Mucosa of descending colon (tissue), 3 donors: ENCODE measurements around the gene ATF7. TPM values are rescaled to one million over a fixed set of nuclear protein-coding genes. Genes with fewer than 3 reads are reported as not detected.

Source experiments
- ATAC-seq: fragments of 200-7000 bp; cut with Tn5 transposase; one replicate; pipeline ENCODE4 v1.9.1; 2020; ENCODE audit warnings: mild to moderate bottlenecking, moderate library complexity
- DNase-seq, 3 donors: peaks; one replicate each; pipeline ENCODE4 v3.0.0-alpha.2; 2020
- H3K36me3 ChIP-seq: fragments of 200-600 bp; one replicate; pipeline ENCODE4 v1.8.0; 2021; ENCODE audit warnings: low read depth, mild to moderate bottlenecking
- H3K4me1 ChIP-seq: fragments of 200-600 bp; one replicate; pipeline ENCODE4 v1.8.0; 2021; ENCODE audit warnings: low read depth, mild to moderate bottlenecking
- H3K4me3 ChIP-seq: fragments of 200-600 bp; one replicate; pipeline ENCODE4 v1.8.0; 2021; ENCODE audit warnings: mild to moderate bottlenecking
- H3K9me3 ChIP-seq: fragments of 200-600 bp; one replicate; pipeline ENCODE4 v1.8.0; 2021; ENCODE audit warnings: mild to moderate bottlenecking
- intact Hi-C, 2 donors: fragments of 100-400 bp; cut with DNase I in 1 of 2; cut with micrococcal nuclease in 1 of 2; formaldehyde crosslinking; loops; one replicate each; pipeline versions ENCODE4 v1.11.0 to v1.11.1; 2022; cut with DNase I, micrococcal nuclease
- total RNA-seq, 3 donors: library from RNA; stranded (reverse); fragmentation: NEBNext Ultra II Directional in 2 of 3; extraction: Animal tissue kit (Norgen Biotek cat#: 25700) in 2 of 3; gene quantifications; one replicate each; pipeline versions ENCODE4 v1.2.1 to v1.2.4, GENCODE V29; 2021 to 2023
- TF ChIP-seq, protein P1 (sequence below): fragments of 200-600 bp; IDR thresholded peaks from one replicate; pipeline ENCODE4 v1.8.0; 2022; ENCODE audit warnings: antibody characterized with exemption, mild to moderate bottlenecking
- donor health status: DM: no; HTN: no; CAD: no; lungs with moderate emphysema.
- donor health status: DM: no; HTN: no; CAD: no.
- donor health status: DM: no; HTN: yes; CAD: no.

Gene ATF7
- total RNA-seq, 3 donors from 2014 or later: 35.6 to 50.9 (median 42.8) TPM

- ATAC-seq: no peak
- intact Hi-C loops: no loop called here
Measured at GRCh38 chr12:53464685-53465418, 161.3 kb downstream of the ATF7 start.

DNA sequence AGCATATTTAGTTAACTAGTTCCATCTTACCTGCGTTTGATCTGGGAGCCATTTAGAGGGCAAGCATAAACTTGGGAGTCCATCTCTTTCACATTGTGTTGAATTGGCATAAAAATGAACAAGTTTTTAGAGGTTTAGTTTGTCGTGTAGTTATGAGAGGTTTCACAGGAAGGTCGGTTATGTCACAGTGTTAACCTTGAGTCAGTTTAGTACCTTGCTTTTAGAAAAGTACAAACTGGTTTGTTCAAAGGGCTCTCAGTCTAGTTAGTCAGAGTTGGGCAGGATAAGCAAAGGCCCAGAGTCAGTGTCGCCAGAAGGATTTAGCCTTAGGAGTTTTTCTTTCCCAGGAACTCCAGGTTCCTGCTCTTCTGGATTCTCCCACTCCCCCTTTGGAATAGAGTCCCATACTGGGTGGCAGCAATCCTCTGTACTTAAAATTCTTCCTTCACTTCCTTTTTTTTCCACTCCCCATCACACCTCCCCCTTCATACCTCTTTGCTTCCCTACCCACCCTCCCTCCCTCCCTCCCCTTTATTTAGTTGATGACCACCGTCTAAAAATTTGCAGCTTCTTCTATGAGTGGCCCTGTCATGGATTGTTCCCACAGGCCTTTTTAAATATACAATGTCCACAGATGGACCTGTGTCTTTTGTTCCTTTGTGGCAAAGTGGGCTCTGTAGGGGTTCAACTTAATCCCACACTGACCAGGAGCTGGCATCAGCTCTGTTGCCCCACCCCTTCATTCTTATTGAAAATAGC, 162.2 kb downstream of the ATF7 start:
- no peaks in the 10 kb centered on the region for H3K4me1 ChIP-seq
- H3K4me3 ChIP-seq: no peak overlapping the region
- intact Hi-C loops: no loop called here
- peaks cover 51% of the 10 kb centered on the region for H3K36me3 ChIP-seq
- no peaks in the 10 kb centered on the region for H3K9me3 ChIP-seq
- DNase-seq: no peak
- no peak for ATAC-seq
- TF ChIP-seq, protein P1, sequence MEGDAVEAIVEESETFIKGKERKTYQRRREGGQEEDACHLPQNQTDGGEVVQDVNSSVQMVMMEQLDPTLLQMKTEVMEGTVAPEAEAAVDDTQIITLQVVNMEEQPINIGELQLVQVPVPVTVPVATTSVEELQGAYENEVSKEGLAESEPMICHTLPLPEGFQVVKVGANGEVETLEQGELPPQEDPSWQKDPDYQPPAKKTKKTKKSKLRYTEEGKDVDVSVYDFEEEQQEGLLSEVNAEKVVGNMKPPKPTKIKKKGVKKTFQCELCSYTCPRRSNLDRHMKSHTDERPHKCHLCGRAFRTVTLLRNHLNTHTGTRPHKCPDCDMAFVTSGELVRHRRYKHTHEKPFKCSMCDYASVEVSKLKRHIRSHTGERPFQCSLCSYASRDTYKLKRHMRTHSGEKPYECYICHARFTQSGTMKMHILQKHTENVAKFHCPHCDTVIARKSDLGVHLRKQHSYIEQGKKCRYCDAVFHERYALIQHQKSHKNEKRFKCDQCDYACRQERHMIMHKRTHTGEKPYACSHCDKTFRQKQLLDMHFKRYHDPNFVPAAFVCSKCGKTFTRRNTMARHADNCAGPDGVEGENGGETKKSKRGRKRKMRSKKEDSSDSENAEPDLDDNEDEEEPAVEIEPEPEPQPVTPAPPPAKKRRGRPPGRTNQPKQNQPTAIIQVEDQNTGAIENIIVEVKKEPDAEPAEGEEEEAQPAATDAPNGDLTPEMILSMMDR: no peak

More at GRCh38 chr12:53464685-53465418, 161.3 kb downstream of the ATF7 start:
- Histone ChIP-seq H3K9me3 (no peaks in the 10 kb centered on the region), H3K4me3 (no peak overlapping the region), H3K36me3 (peaks cover 51% of the 10 kb centered on the region), H3K4me1 (no peaks in the 10 kb centered on the region)
- no peak for DNase-seq
- TF ChIP-seq, protein P1: no peak

- H3K4me1 ChIP-seq: no peaks in the 10 kb centered on the region
- no peaks in the 10 kb centered on the region for H3K9me3 ChIP-seq
- DNase-seq: no peak
- H3K36me3 ChIP-seq: peaks cover 54% of the 10 kb centered on the region
- ATAC-seq: no peak
- H3K4me3 ChIP-seq: no peak overlapping the region
- intact Hi-C loops: no loop called here
- TF ChIP-seq, protein P1: no peak
Measured at GRCh38 chr12:53462935-53463334, 163.2 kb downstream of the ATF7 start.

DNA sequence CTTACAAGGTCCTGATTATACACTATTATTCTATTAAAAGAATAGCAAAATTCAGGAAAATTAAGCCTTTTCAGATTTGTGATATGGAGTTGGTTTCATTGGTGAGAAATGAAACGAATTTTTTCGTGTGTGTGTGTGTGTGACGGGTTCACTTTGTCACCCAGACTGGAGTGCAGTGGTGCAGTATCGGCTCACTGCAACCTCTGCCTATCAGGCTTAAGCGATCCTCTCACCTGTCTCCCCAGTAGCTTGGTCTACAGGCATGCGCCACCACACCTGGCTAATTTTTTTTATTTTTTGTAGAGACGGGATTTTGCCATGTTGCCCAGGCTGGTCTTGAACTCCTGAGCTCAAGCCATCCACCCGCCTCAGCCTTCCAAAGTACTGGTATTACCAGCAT, 164.6 kb downstream of the ATF7 start:
- no peaks in the 10 kb centered on the region for H3K9me3 ChIP-seq
- ATAC-seq (no peak), DNase-seq (no peak)
- intact Hi-C loops: no loop called here
- no peaks in the 10 kb centered on the region for H3K4me1 ChIP-seq
- TF ChIP-seq, protein P1: no peak
- H3K36me3 ChIP-seq: peaks cover 56% of the 10 kb centered on the region
- H3K4me3 ChIP-seq: no peak overlapping the region

DNA sequence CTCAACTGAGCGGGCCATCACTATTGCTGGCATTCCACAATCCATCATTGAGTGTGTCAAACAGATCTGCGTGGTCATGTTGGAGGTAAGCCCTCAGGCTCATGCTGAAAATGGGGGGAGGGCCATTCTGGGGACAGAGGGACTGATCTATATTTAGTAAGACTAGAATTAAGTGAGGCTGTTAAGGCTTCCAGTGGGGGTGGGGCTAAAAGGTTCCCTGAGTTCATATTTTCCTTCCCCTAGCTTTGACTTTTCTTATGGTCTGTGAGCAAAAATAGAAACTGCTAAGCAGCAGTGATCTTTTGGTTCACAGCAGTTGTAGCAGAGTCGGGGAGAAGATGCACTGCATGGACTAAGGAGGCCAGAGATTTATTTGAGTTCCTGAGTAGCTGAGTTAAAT, 165.1 kb downstream of the ATF7 start:
- H3K4me1 ChIP-seq: no peaks in the 10 kb centered on the region

More for the DNA sequence above, 165.1 kb downstream of the ATF7 start:
- intact Hi-C loops: no loop called here
- H3K9me3 ChIP-seq: no peaks in the 10 kb centered on the region
- TF ChIP-seq, protein P1: no peak
- ATAC-seq: no peak
- peaks cover 62% of the 10 kb centered on the region for H3K36me3 ChIP-seq
- DNase-seq: no peak
- H3K4me3 ChIP-seq: no peak overlapping the region
